Measurements from ENCODE around the gene PHC2.

- TF ChIP-seq CTCF (IDR thresholded peaks at IDR 0.05; ENCODE audit: low read length) = no peak
- no peak for TF ChIP-seq EZH2 (IDR thresholded peaks at IDR 0.05; ENCODE audit: borderline replicate concordance, low read length)
Observed at GRCh38 chr1:33347650-33347992, 83.3 kb downstream of the PHC2 start.
